HL-60/S4 treated with retinoic acid at 250 ng/mL for 4 days and 3 days (cell line): ENCODE measurements around the gene AGBL5.

ENCODE experiments used
- in situ Hi-C: fragments of 300-500 bp; cut with MboI; formaldehyde crosslinking; loops from 2 replicates; pipeline ENCODE4 v1.7.0; 2022; ENCODE audit warnings: low sequenced_read_pairs

The AGBL5 gene

DNA sequence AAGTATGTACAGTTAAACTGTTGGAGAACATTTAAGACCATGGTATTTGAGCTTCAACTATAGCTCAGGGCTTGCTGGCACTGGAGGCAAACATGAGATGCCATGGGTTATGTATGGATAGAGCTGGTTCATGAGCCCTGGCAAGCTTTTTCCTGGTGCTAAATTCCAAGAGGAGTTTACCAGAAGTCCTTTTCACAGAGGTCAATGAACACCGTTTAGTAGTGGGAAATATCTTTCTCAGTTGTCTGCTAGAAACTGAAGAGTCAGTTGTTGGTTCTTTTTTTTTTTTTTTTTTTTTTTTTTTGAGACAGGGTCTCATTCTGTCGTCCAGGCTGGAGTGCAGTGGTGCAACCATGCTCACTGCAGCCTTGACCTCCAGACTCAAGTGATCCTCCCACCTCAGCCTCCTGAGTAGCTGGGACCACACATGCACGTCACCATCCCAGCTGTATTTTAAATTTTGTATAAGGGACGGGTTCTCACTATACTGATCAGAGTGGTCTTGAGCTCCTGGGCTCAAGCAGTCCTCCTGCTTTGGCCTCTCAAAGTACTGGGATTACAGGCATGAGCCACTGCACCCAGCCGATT, 36.4 kb downstream of the AGBL5 start:
- in situ Hi-C loops: no loop called here

DNA sequence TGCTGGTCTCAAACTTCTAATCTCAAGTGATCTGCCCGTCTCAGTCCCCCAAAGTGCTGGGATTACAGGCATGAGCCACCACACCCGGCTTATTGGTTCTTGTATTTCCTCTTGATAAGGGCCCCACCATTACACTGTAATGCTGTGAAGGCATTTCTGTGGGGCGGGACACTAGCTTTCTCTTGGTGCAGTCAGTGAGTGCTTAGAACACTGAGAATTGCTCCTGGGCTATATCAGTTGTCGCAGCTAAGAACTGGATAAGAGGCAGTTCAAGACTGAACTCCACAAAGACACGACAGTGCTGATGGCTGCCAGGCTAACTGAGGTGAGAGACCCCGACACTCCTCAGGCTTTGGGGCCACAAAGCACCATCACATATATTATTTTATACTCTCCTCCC, 37.2 kb downstream of the AGBL5 start:
- in situ Hi-C loops: no loop called here

DNA sequence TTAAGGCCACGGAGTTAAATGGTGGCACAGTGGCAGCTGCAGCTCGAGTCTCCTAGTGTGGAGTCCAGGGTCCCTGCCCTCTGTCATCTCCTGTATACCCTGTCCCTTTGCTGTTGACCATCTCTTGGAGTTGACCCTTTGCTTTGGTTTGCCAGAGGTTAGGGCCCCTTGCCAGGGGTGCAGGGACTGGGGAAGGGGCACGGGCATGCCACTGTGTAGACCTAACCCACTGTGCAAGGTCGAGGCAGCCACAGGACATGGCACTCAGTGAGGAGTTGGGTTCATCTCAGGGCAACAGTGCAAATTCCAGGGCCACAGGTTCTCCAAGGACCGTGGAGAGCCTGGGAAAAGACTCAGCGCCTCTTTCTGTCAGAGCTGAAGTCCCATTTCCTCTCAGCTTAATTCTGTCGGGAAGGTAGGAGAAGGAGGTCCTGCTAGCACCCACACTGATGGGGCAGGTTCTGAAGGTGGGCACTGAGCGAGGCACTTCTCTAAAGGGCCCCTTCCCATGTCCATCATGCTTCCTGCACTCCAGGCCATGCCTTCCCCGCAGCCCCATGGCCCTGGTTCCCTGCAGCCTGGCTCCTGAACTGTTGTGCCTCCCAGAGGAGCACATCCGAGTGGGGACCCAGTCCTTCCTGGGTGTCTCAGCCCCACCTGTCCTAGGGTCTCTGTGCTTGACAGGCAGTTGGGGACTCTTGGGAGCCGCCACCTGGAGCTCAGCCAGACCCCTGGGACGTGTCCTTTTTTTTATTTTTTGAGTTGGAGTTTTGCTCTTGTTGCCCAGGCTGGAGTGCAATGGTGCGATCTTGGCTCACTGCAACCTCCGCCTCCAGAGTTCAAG, 37.9 kb downstream of the AGBL5 start:
- in situ Hi-C loops: no loop called here

GRCh38 chr2:27091746-27092695, 40.6 kb downstream of the AGBL5 start:
- in situ Hi-C loops: no loop called here

GRCh38 chr2:27092696-27093429, 41.4 kb downstream of the AGBL5 start:
- in situ Hi-C loops: no loop called here

- in situ Hi-C loops: no loop called here
Observed at GRCh38 chr2:27093430-27094352, 42.2 kb downstream of the AGBL5 start.

DNA sequence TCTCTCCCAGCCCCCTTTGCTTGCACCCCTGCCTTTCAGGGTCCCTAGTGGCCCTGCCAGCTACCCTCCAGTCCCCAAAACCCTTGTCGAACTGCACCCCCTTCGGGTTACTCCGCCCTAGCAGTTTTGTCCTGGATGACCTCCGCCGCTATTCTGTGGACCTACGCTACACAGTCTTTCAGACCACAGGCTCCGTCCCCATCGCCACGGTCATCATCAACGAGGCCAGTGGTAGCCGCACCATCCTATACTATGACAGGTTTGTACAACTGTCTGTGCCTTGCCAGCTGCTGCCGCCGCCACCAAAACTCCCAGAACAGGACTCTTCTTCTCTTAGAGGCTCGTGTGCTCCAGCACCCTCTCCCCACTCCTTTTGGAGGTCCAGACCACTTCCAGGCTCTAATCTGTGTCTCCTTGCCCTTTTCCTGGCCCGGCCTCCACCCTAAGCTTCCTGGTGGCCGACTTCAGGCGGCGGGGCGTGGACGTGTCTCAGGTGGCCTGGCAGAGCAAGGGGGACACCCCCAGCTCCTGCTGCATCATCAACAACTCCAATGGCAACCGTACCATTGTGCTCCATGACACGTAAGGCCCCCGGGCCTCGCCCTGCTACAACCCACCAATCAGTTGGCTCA, 43.0 kb downstream of the AGBL5 start:
- in situ Hi-C loops: no loop called here

GRCh38 chr2:27095427-27095744, 43.9 kb downstream of the AGBL5 start:
- in situ Hi-C loops: no loop called here

DNA sequence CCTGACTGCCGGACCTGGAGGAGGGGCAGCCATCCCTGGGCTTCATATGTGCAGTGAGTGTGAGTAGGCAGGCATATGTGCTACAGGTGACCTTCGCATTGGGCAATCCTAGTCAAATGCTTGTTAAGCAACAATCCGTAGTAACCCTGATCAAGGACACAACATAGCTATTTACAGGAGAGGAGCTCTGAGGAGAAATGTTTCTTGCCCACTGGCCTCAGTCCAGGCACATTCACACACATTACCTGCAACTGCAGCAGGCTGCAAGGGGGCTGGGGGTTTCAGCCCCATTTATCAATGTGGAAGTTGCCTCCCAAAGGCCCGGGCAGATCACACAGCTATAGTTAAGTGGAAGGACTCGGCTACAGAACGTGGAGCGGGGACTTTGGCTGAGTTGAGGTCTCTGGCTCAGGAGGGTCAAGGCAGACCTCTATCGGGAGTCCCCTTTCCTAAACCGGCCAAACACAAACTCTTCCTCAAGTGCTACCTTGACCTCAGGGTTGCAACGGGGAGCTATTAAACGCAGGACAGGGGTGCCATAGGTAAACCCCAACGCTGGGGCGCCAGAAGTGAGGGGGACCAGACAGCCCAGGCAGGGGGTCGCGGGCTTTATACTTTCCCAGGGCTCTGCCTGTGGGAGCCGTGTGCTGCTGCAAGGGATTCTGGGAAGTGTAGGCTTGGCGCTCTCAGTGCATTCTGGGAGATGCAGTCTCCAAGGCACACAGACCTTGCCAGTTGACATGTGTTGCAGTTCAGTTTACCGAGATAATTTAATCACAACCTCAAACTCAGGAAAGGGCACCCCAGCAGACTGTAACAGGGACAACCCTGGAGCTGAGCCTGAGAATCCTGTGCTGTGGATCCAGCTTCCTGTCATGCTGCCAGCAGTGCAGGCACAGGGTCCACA, 44.5 kb downstream of the AGBL5 start:
- in situ Hi-C loops: no loop called here

DNA sequence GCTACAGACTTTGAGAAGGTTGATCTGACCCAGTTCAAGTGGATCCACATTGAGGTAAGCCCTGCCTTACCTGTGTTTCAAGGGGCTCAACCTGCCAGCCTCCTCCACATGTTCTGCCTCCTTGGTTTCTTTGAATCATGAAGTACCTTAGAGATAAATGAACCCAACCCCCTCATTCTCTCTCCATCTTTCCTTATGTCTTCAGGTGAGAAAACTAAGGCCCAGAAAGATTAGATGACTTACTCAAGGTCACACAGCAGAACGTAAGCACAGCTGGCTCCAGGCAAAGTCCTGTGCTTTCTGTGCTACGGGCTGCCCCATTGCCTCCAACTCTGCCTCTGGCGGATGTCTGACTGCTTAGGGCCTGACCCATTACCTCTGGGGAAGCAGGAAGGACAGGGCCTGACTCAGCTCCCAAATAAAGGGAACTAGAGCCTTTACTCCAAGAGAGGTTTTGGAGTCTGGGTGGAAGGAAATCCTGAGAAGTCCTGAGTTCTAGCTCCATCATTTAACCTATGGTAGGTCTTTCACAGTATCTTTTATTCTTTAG, 45.4 kb downstream of the AGBL5 start:
- in situ Hi-C loops: no loop called here

DNA sequence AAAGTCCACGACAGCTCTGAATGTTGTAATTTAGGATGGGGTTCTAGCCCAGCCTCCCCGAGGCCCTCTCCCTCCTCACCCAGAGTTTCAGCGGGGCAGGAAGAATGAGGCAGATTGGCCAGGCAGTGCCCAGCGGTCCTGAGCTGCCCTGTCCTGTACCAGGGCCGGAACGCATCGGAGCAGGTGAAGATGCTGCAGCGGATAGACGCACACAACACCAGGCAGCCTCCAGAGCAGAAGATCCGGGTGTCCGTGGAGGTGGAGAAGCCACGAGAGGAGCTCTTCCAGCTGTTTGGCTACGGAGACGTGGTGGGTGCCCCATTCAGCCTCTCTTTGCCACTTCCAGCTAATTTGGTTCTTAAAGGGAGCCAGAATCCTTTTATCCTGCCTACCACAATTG, 45.9 kb downstream of the AGBL5 start:
- in situ Hi-C loops: no loop called here

GRCh38 chr2:27099334-27099955, 48.0 kb downstream of the AGBL5 start:
- in situ Hi-C loops: no loop called here

DNA sequence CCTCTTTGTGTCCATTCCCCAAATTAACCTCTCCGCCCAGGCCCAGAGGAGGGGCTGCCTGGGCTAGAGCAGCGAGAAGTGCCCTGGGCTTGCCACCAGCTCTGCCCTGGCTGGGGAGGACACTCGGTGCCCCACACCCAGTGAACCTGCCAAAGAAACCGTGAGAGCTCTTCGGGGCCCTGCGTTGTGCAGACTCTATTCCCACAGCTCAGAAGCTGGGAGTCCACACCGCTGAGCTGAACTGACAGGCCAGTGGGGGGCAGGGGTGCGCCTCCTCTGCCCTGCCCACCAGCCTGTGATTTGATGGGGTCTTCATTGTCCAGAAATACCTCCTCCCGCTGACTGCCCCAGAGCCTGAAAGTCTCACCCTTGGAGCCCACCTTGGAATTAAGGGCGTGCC, 48.6 kb downstream of the AGBL5 start:
- in situ Hi-C loops: loop anchor here (25.0 kb wide), 1 partner anchor 187 kb away; the partner anchor contains the start of genes DNAJC5G and TRIM54

DNA sequence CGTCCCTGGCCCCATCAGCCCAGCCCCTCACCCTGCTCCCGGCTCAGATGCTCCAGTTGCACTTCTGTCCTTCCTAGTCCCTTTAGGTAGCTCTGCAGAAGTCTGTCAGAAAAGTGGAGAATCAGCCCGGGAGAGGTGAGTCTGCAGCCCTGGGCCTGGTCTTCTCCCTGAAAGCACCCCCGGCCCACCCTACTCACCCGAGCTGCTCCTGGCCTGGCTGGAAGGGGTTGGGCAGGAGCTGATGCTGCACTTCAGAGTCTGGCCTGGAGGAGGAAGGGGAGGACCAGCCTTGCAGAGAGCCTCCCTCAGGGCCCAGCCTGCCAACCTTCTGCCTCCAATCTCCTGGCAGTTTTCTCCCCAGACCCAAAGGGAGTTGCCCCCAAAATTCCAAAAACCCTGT, 50.9 kb downstream of the AGBL5 start:
- in situ Hi-C loops: loop anchor here (25.0 kb wide), 1 partner anchor 185 kb away; the partner anchor contains the start of genes DNAJC5G and TRIM54

- in situ Hi-C loops: loop anchor here (25.0 kb wide), 1 partner anchor 181 kb away; the partner anchor contains the start of genes DNAJC5G and TRIM54
Observed at GRCh38 chr2:27105981-27106380, 54.5 kb downstream of the AGBL5 start.

DNA sequence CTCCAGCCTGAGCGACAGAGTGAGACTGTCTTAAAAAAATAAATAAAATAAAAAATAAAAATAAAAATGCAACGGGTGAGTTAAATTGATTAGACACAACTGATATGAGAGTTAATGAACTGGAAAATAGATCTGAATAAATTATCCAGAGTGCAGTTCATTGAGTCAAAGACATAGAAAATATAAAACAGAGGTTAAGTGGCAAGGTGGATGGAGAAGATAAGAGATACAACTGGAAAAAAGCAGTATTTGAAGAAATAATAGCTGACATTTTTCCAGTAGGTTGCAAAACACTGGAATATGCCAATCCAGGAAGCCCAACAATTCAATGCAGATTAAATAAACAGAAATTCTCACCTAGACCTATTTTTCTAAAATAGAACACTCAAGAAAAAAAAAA, 56.8 kb downstream of the AGBL5 start:
- in situ Hi-C loops: loop anchor here (25.0 kb wide), 1 partner anchor 179 kb away; the partner anchor contains the start of genes DNAJC5G and TRIM54

GRCh38 chr2:27109083-27109482, 57.6 kb downstream of the AGBL5 start:
- in situ Hi-C loops: loop anchor here (25.0 kb wide), 1 partner anchor 178 kb away; the partner anchor contains the start of genes DNAJC5G and TRIM54
